IMR-90 (cell line): ENCODE measurements around the gene CNGB1. TPM values are rescaled to one million over a fixed set of nuclear protein-coding genes. Genes with fewer than 3 reads are reported as not detected.

Experiments
- ATAC-seq: fragments of 200-7000 bp; cut with Tn5 transposase; 2 replicates; pipeline ENCODE4 v1.9.1; 2020; ENCODE audit warnings: low read depth, mild to moderate bottlenecking, moderate library complexity
- BruUV-seq: library from RNA; stranded (reverse); fragments of 400-500 nt; replicated peaks from 2 replicates; lab custom pipeline; 2021; lab: Mats Ljungman, UMichigan
- CTCF ChIA-PET: fragments of 300-600 bp; formaldehyde crosslinking; extraction: SDS; loops from one replicate; lab custom pipeline; 2021; ENCODE audit warnings: antibody characterized with exemption; lab: Yijun Ruan, JAX
- POLR2A ChIA-PET: fragments of 300-600 bp; sonication (Branson Sonifier 250); formaldehyde crosslinking; loops from one replicate; lab custom pipeline; 2022; ENCODE audit warnings: antibody characterized with exemption; ENCODE audit not compliant: unreplicated experiment; lab: Charles Lee
- DNase-seq: peaks from one replicate; pipeline ENCODE4 v3.0.0; 2013
- H2AFZ ChIP-seq: replicated peaks from 2 replicates; pipeline ENCODE3; 2013; ENCODE audit warnings: low read length, mild to moderate bottlenecking; ENCODE audit not compliant: poor library complexity
- H2AK5ac ChIP-seq: 2 replicates; pipeline ENCODE4 v1.6.1; 2013; ENCODE audit warnings: low read depth, low read length, inconsistent platforms
- H2AK9ac ChIP-seq: replicated peaks from 2 replicates; pipeline ENCODE3; 2013; ENCODE audit warnings: mild to moderate bottlenecking, low read depth, low read length, moderate library complexity; ENCODE audit not compliant: poor library complexity
- H2BK120ac ChIP-seq: 2 replicates; pipeline ENCODE4 v1.6.1; 2013; ENCODE audit warnings: low read depth, low read length, inconsistent platforms
- H2BK15ac ChIP-seq: 3 replicates; pipeline ENCODE4 v1.6.1; 2013; ENCODE audit warnings: low read depth, low read length, inconsistent platforms
- H2BK20ac ChIP-seq: 2 replicates; pipeline ENCODE4 v1.6.1; 2013; ENCODE audit warnings: low read depth, mild to moderate bottlenecking, inconsistent platforms, low read length, moderate library complexity
- H2BK5ac ChIP-seq: 2 replicates; pipeline ENCODE4 v1.6.1; 2013; ENCODE audit warnings: mild to moderate bottlenecking, low read depth, low read length, inconsistent platforms; ENCODE audit not compliant: poor library complexity, severe bottlenecking
- H3K14ac ChIP-seq: replicated peaks from 2 replicates; pipeline ENCODE4 v1.6.1; 2013; ENCODE audit warnings: low read depth, low read length, inconsistent platforms
- H3K18ac ChIP-seq: 2 replicates; pipeline ENCODE4 v1.6.1; 2013; ENCODE audit warnings: low read depth, low read length, control low read depth
- H3K23ac ChIP-seq: 2 replicates; pipeline ENCODE4 v1.6.1; 2013; ENCODE audit warnings: low read depth, low read length, inconsistent platforms
- H3K27ac ChIP-seq: 2 replicates; pipeline ENCODE4 v1.5.1; 2013; ENCODE audit warnings: mild to moderate bottlenecking, control low read depth, low read length; ENCODE audit not compliant: insufficient read depth
- H3K27me3 ChIP-seq: 2 replicates; pipeline ENCODE4 v1.6.1; 2013; ENCODE audit warnings: low read length; ENCODE audit not compliant: control insufficient read depth, insufficient read depth
- H3K36me3 ChIP-seq: 2 replicates; pipeline ENCODE4 v1.6.1; 2013; ENCODE audit warnings: low read length, mixed read lengths; ENCODE audit not compliant: control insufficient read depth, insufficient read depth
- H3K4ac ChIP-seq: 2 replicates; pipeline ENCODE4 v1.6.1; 2013; ENCODE audit warnings: low read depth, low read length, inconsistent platforms
- H3K4me1 ChIP-seq: 2 replicates; pipeline ENCODE4 v1.6.1; 2013; ENCODE audit warnings: low read length, mixed read lengths; ENCODE audit not compliant: control insufficient read depth, insufficient read depth
- H3K4me2 ChIP-seq: 2 replicates; pipeline ENCODE4 v1.6.1; 2013; ENCODE audit warnings: low read depth, mild to moderate bottlenecking, control low read depth, low read length, moderate library complexity
- H3K4me3 ChIP-seq: 2 replicates; pipeline ENCODE4 v1.5.1; 2013; ENCODE audit warnings: low read depth, mild to moderate bottlenecking, control low read depth, low read length, moderate library complexity; ENCODE audit not compliant: insufficient read depth
- H3K56ac ChIP-seq: 2 replicates; pipeline ENCODE4 v1.6.1; 2013; ENCODE audit warnings: low read length, inconsistent platforms; ENCODE audit not compliant: insufficient read depth; ENCODE audit errors: extremely low read depth
- H3K79me1 ChIP-seq, 2 experiments: 2 replicates each; pipeline ENCODE4 v1.6.1; 2013; ENCODE audit warnings: low read length in 2 of 2, inconsistent platforms in 1 of 2, low read depth in 1 of 2
- H3K9ac ChIP-seq: 2 replicates; pipeline ENCODE4 v1.6.1; 2013; ENCODE audit warnings: low read depth, low read length, control low read depth
- H3K9me1 ChIP-seq: 2 replicates; pipeline ENCODE4 v1.6.1; 2013; ENCODE audit warnings: low read length, inconsistent platforms; ENCODE audit not compliant: insufficient read depth
- H3K9me3 ChIP-seq: 2 replicates; pipeline ENCODE4 v1.6.1; 2013; ENCODE audit warnings: low read length; ENCODE audit not compliant: control insufficient read depth, insufficient read depth
- H4K20me1 ChIP-seq: 2 replicates; pipeline ENCODE4 v1.6.1; 2013; ENCODE audit warnings: low read length, inconsistent platforms; ENCODE audit not compliant: insufficient read depth
- H4K5ac ChIP-seq: 2 replicates; pipeline ENCODE4 v1.6.1; 2013; ENCODE audit warnings: mild to moderate bottlenecking, low read depth, low read length, control low read depth
- H4K8ac ChIP-seq, 2 experiments: 2 replicates each; pipeline ENCODE4 v1.6.1; 2013; ENCODE audit warnings: low read depth in 2 of 2, low read length in 2 of 2, control low read depth in 1 of 2, inconsistent platforms in 1 of 2
- H4K91ac ChIP-seq: 2 replicates; pipeline ENCODE4 v1.6.1; 2013; ENCODE audit warnings: low read depth, low read length, inconsistent platforms; ENCODE audit not compliant: insufficient read depth
- BHLHE40 ChIP-seq: fragments of 150-350 bp; IDR thresholded peaks from 2 replicates; pipeline ENCODE4 v1.6.1; 2016; ENCODE audit warnings: mild to moderate bottlenecking, low read depth, low read length
- CEBPB ChIP-seq: IDR thresholded peaks from 2 replicates; pipeline ENCODE4 v1.6.1; 2012; ENCODE audit warnings: low read depth, low read length, improper control_type of control experiment
- CHD1 ChIP-seq: IDR thresholded peaks from 2 replicates; pipeline ENCODE4 v1.6.1; 2012; ENCODE audit warnings: low read depth, low read length, improper control_type of control experiment
- FOS ChIP-seq: fragments of 150-350 bp; IDR thresholded peaks from 2 replicates; pipeline ENCODE4 v1.6.1; 2016; ENCODE audit warnings: low read depth, low read length
- MAFK ChIP-seq: IDR thresholded peaks from 2 replicates; pipeline ENCODE4 v1.6.1; 2012; ENCODE audit warnings: low read depth, low read length, improper control_type of control experiment
- MAZ ChIP-seq: IDR thresholded peaks from 2 replicates; pipeline ENCODE4 v1.6.1; 2012; ENCODE audit warnings: low read depth, mild to moderate bottlenecking, low read length, improper control_type of control experiment, moderate library complexity, borderline replicate concordance
- MXI1 ChIP-seq: IDR thresholded peaks from 2 replicates; pipeline ENCODE4 v1.6.1; 2012; ENCODE audit warnings: low read depth, mild to moderate bottlenecking, low read length, moderate library complexity, borderline replicate concordance
- POLR2A ChIP-seq: IDR thresholded peaks from 2 replicates; pipeline ENCODE4 v1.6.1; 2012; ENCODE audit warnings: mild to moderate bottlenecking, low read depth, low read length
- RAD21 ChIP-seq: IDR thresholded peaks from 2 replicates; pipeline ENCODE4 v1.6.1; 2012; ENCODE audit warnings: low read length, improper control_type of control experiment
- RCOR1 ChIP-seq: IDR thresholded peaks from 2 replicates; pipeline ENCODE4 v1.6.1; 2012; ENCODE audit warnings: mild to moderate bottlenecking, low read length, improper control_type of control experiment; ENCODE audit not compliant: insufficient replicate concordance
- RFX5 ChIP-seq: IDR thresholded peaks from 2 replicates; pipeline ENCODE4 v1.8.0; 2012; ENCODE audit warnings: low read depth, mild to moderate bottlenecking, low read length, moderate library complexity
- SMC3 ChIP-seq: fragments of 150-350 bp; IDR thresholded peaks from 2 replicates; pipeline ENCODE4 v1.6.1; 2016; ENCODE audit warnings: low read depth, mild to moderate bottlenecking, antibody characterized with exemption, low read length, moderate library complexity
- WGBS, 2 experiments: methylation state at CpG; one replicate each; pipeline versions ENCODE4 v1.1.5 to v1.1.7; 2013; ENCODE audit warnings: missing lambda C conversion rate in 2 of 2; ENCODE audit not compliant: insufficient read length in 1 of 2; ENCODE audit errors: extremely low coverage in 2 of 2; 5-methylcytosine and 5-hydroxymethylcytosine counted together
- dilution Hi-C: fragments of 300-500 bp; cut with HindIII; formaldehyde crosslinking; loops from one replicate; pipeline ENCODE4 v1.14.3; 2018; ENCODE audit warnings: low sequenced_read_pairs; ENCODE audit not compliant: unreplicated experiment
- in situ Hi-C: fragments of 300-500 bp; cut with MboI; formaldehyde crosslinking; loops from 3 replicates; pipeline ENCODE4 v1.14.3; 2019; ENCODE audit warnings: low sequenced_read_pairs, inconsistent platforms, mixed read lengths
- intact Hi-C: fragments of 100-400 bp; cut with micrococcal nuclease; formaldehyde crosslinking; loops from 2 replicates; pipeline ENCODE4 v1.10.0; 2022
- polyA plus RNA-seq, 3 experiments: library from polyadenylated mRNA; depleted of rRNA; stranded (reverse); fragments of >200 nt; gene quantifications; 2 replicates each; pipeline ENCODE4 v1.2.3, GENCODE V29; 2012; ENCODE audit warnings: low replicate concordance in 1 of 3
- total RNA-seq: library from RNA; depleted of rRNA; stranded (reverse); fragments of >200 nt; gene quantifications from 2 replicates; pipeline ENCODE4 v1.2.3, GENCODE V29; 2012
- TF ChIP-seq, protein P1 (sequence below): conservative IDR thresholded peaks from 2 replicates; pipeline ENCODE4 v1.5.1; 2012; ENCODE audit warnings: mild to moderate bottlenecking, low read depth, low read length, improper control_type of control experiment

The CNGB1 gene
- total and polyA plus RNA-seq, 2 of the 4 experiments (the other 2 are of a cell fraction), result not detected

DNA sequence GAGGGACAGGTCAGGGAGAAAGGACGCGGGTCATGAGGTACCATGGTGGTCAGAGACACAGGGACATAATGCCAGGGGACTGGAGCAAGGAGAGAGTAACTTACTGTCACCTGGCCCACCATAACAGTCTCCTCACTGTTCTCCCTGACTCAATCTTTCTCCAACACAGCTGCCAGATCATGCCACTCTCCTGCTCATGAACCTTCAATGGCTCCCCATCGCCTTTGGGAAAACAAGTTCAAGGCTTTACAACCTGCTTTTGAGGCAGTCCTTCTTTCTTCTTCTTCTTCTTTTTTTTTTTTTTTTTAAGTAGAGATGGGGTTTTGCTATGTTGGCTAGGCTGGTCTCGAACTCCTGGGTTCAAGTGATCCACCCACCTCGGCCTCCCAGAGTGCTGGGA is 22.9 kb downstream of the CNGB1 start:
- H3K27me3 ChIP-seq, result peaks cover 34% of the 10 kb centered on the region
- dilution Hi-C loops, result no loop called here
- no peaks in the 10 kb centered on the region for H3K4me1 ChIP-seq
- intact Hi-C loops, result no loop called here
- H3K14ac ChIP-seq, result no peak overlapping the region
- no peak overlapping the region for H3K4ac ChIP-seq
- no peak overlapping the region for H4K5ac ChIP-seq
- no peak overlapping the region for H3K23ac ChIP-seq
- H3K9ac ChIP-seq, result no peak overlapping the region
- no peak overlapping the region for H4K8ac ChIP-seq
- no peak overlapping the region for H2BK20ac ChIP-seq
- DNase-seq (no peak), ATAC-seq (no peak)
- H4K20me1 ChIP-seq, result no peaks in the 10 kb centered on the region
- H3K18ac ChIP-seq, result no peak overlapping the region
- no peak overlapping the region for H2AK5ac ChIP-seq
- no peaks in the 10 kb centered on the region for H3K36me3 ChIP-seq
- H2AFZ ChIP-seq, result no peak overlapping the region
- no peak overlapping the region for H2AK9ac ChIP-seq
- TF ChIP-seq BHLHE40, result no peak
- TF ChIP-seq CEBPB, result no peak
- TF ChIP-seq RCOR1, result no peak
- TF ChIP-seq POLR2A, result no peak
- TF ChIP-seq RFX5, result no peak
- TF ChIP-seq, protein P1, sequence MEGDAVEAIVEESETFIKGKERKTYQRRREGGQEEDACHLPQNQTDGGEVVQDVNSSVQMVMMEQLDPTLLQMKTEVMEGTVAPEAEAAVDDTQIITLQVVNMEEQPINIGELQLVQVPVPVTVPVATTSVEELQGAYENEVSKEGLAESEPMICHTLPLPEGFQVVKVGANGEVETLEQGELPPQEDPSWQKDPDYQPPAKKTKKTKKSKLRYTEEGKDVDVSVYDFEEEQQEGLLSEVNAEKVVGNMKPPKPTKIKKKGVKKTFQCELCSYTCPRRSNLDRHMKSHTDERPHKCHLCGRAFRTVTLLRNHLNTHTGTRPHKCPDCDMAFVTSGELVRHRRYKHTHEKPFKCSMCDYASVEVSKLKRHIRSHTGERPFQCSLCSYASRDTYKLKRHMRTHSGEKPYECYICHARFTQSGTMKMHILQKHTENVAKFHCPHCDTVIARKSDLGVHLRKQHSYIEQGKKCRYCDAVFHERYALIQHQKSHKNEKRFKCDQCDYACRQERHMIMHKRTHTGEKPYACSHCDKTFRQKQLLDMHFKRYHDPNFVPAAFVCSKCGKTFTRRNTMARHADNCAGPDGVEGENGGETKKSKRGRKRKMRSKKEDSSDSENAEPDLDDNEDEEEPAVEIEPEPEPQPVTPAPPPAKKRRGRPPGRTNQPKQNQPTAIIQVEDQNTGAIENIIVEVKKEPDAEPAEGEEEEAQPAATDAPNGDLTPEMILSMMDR, result no peak
- TF ChIP-seq FOS, result no peak
- TF ChIP-seq RAD21, result no peak
- TF ChIP-seq MXI1, result no peak
- TF ChIP-seq MAZ, result no peak
- TF ChIP-seq CHD1, result no peak
- no peak for TF ChIP-seq MAFK
- TF ChIP-seq SMC3, result no peak
- H2BK15ac ChIP-seq, result no peak overlapping the region
- in situ Hi-C loops, result no loop called here
- H3K79me1 ChIP-seq, result no peaks in the 10 kb centered on the region
- no peak overlapping the region for H3K56ac ChIP-seq
- H3K4me3 ChIP-seq, result no peak overlapping the region
- POLR2A ChIA-PET, result no interaction called here
- CTCF ChIA-PET, result interaction anchor here (0.6 kb wide), 1 partner anchor 324 kb away, joined by 3 read pairs; no protein-coding TSS in a partner anchor
- no peaks in the 10 kb centered on the region; the same call in 1 of the 2 replicates for H3K9me3 ChIP-seq
- H3K9me1 ChIP-seq, result no peaks in the 10 kb centered on the region
- H2BK120ac ChIP-seq, result no peak overlapping the region
- H3K4me2 ChIP-seq, result no peak overlapping the region
- WGBS, 2 experiments, result 67% methylated on average over 1 of the region's 5 CpGs; no CpG with 5 or more reads in 1 of the 2 experiments
- BruUV-seq, result no TSS peak
- H2BK5ac ChIP-seq, result no peak overlapping the region
- H4K91ac ChIP-seq, result no peak overlapping the region
- no peak overlapping the region for H3K27ac ChIP-seq
